Left renal pelvis (tissue), 4 donors: ENCODE data around the gene TXLNA. TPM values are rescaled to one million over a fixed set of nuclear protein-coding genes. Genes with fewer than 3 reads are reported as not detected.

ENCODE experiments used
- DNase-seq, 4 donors: peaks; one replicate each; pipeline ENCODE4 v3.0.0-alpha.2; 2013; ENCODE audit warnings: low read depth in 4 of 4, low spot score in 3 of 4
- polyA plus RNA-seq, 4 donors: library from polyadenylated mRNA; unstranded; fragments of 120-200 nt; gene quantifications; one replicate each; pipeline ENCODE4 v1.2.1, GENCODE V29; 2013; ENCODE audit not compliant: insufficient read length in 4 of 4

TXLNA gene
- polyA plus RNA-seq, 4 donors, result 45.2 to 46.7 (median 45.2) TPM

GRCh38 chr1:32208469-32208868 lies 29.0 kb downstream of the TXLNA start:
- no peak for DNase-seq

- no peak for DNase-seq
Measured at GRCh38 chr1:32208891-32209328, 29.4 kb downstream of the TXLNA start, which contains the start of gene DCDC2B. Gene DCDC2B (plus strand): TSS chr1:32209089. CDS start chr1:32209094, 5 bp downstream.

GRCh38 chr1:32215629-32216480 lies 36.4 kb downstream of the TXLNA start:
- DNase-seq, result no peak

- no peak for DNase-seq
Measured at GRCh38 chr1:32216566-32216965, 37.1 kb downstream of the TXLNA start.

DNA sequence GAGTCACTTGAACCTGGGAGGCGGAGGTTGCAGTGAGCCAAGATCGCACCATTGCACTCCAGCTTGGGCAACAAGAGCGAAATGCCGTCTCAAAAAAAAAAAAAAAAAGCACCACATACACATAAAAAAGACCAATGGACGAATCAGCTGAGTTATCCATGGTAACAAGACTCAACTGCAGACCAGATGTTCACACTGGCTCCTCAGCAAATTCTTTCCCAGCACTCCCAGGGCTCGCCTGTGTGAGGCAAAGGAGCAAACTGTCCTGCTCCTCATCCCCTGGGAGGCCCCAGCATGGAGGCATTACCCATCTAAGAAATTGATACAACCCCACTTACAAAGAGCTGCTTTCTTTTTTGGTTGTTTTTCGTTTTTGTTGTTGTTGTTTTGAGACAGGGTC lies 39.5 kb downstream of the TXLNA start:
- DNase-seq, result no peak

DNA sequence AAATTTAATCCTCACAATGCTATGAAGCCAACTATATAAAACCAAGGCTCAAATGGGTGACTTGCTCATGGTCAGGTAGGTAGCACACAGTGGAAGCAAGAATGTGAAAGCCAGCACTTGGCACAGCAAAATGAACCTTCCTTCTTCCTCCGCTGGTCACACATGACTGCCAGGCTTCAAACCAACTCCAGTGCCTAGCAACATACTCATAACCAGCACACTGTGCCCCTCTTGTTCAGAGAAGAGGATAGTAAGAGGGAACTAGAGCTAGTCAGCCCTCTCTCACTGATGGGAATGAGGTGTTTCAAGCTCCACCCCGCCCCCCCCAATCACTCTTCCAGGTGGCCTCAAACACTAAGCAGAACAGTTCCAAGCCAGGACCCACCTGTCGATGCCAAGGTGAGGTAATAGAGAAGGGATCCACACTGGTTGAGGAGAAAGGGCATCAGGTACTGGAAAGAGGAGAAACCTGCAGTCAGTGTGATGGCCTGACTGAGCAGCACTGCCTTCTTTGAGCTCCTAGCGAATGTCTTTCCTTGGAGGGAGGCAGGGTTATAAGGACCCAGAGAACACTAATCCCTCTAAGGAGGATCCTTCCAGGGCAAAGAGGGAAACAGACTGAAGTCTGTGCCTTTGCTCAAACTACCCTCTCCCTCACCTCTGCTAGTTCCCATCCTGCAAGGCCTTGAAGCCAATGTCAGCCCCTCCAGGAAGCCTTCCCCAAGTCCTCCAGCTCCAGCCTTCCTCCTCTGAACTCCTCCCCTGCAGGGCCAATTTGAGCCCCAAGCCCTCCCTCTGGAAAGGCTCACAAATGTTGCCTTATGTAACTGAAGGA lies 41.5 kb downstream of the TXLNA start:
- no peak for DNase-seq

- no peak for DNase-seq
Measured at GRCh38 chr1:32221581-32221979, 42.1 kb downstream of the TXLNA start.

DNA sequence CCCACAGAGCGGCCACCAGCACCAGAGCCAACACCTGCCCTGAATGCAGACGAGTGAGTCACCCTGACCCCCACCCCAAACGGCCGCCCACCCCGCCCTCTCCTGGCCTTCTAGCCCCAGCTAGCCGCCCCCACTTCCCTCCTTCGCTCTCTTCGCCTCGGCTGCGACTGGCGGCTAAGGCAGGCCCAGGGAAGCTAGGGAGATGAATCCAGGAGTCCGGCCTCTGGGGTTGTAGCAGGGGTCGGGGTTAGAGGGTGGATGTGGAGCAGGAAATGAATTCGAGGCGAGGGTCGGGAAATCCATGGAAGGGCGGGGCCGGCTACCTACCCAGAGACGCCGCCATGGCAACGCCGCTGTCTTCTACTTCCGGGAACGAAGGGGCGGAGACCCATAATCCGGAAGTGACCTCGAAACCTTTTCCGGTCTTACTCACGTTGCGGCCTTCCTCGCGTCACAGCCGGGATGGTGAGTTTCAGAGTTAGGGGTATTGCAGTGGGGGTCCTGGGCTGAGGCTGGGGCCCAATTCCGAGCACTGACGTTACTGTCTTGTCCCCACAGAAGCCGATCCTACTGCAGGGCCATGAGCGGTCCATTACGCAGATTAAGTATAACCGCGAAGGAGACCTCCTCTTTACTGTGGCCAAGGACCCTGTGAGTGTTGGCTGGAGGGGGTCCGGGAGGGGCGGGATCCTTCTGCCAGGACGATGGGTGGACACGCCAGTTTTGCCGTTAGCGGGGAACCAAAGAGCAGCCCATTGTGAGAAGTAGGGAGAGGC lies 42.7 kb downstream of the TXLNA start, which contains the start of the genes EIF3I and TMEM234:
EIF3I (plus strand) TSS at position 428 of the 776 bp plus-strand sequence; CDS start at position 463, 35 bp downstream.
TMEM234 (minus strand) TSS at position 374 of the 776 bp plus-strand sequence; CDS start at position 343, 31 bp downstream.
- peak in 3 of 4 donors; percentile 80 to 91 (median 90) for DNase-seq

DNA sequence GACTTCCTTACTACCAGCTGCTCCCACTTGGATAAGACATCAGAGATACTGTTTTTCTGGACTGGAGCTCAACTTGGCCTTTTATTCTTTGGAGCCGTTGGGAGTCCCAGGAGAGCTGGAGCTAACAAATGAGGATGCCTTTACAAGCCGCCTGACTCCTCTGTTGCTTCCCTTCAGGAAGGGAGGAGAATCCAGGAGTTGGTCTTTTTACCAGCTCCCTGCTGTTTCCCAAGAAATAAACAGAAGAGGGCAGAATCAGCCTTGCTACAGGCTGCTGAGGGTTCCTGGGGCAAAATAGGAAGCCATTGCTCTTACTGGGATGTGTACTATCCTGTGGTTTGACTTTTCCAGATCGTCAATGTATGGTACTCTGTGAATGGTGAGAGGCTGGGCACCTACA lies 44.2 kb downstream of the TXLNA start:
- DNase-seq, result no peak

DNA sequence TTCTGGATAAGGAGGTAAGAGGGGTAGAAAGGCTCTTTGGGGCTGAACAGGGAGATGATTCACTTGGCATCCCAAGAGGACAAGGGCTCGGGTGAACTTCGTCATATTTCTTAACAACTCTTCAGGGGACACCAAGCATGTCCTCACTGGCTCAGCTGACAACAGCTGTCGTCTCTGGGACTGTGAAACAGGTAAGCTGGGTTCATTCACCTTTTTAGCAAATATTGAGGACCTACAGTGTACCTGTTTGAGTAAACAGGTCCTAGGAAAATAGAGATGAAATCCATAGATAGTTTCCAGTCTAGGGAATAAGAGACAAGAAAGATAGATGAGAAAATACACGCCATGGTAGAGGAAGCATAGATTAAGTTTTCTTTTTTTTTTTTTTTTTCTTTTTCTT lies 44.8 kb downstream of the TXLNA start:
- DNase-seq, result no peak

DNA sequence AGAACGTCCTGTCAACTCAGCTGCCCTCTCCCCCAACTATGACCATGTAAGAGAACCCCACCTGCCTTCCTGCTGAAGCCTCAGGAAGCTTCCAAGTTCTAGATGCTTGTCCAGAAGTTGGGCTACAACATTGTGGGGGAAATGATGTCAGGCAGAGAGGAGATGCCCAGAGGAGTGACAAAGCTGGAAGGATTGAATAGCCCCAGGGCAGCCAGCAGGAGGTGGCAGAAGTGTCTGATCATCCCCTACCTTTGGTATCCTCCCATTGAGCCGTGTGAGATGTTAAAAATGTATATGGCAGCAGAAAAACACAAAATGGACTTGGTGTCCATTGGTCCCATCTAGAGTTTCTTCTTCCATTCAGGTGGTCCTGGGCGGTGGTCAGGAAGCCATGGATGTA lies 49.3 kb downstream of the TXLNA start:
- no peak for DNase-seq

GRCh38 chr1:32231843-32232432 lies 52.5 kb downstream of the TXLNA start:
- DNase-seq, result no peak

DNA sequence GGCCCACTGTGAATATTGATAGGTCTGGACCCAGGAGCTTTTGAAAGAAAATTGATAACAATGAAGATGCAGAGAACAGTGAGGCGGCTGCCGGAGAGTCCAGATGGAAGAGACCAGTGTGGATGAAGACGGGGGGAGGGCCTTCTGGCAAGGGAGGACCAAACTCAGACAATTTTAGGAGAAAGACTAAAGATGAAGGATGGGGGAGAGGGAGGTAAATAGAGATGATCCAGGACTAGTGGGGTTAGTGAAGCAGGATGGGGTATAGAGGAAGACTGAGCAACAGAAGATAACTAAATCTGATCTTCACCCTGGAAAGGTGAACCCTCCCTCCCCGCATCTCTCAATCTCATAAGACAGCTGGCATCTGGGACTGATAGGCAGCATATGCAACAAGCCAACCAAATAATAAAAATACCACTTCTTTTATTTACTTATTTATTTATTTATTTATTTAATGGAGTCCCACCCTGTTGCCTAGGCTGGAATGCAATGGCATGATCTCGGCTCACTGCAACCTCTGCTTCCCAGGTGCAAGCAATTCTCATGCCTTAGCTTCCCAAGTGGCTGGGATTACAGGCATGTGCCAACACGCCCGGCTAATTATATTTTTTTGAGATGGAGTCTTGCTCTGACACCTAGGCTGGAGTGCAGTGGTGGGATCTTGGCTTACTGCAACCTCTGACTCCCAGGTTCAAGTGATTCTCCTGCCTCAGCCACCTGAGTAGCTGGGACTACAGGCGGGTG lies 53.3 kb downstream of the TXLNA start:
- DNase-seq, result no peak

DNA sequence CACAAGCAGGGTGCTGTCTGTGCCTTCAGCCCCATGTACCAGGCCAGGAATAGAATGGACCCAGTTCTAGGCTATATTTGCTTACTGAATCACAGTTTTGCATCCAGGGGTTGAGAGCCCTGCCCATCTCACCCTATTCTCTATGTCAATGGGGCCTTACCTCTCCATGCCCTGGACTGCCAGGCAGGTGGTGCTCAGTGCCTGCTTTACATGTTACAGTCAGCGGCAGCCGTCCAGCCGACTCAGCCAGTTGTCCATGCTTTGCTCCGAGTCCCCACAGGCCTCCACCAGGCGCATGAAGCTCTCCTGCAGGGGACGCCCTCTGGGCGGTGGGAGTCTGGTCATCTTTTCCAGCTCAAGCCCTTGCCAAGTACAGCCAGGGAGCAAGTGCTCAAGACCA lies 55.3 kb downstream of the TXLNA start:
- DNase-seq, result no peak

- no peak for DNase-seq
Measured at GRCh38 chr1:32239337-32239736, 59.9 kb downstream of the TXLNA start.

DNA sequence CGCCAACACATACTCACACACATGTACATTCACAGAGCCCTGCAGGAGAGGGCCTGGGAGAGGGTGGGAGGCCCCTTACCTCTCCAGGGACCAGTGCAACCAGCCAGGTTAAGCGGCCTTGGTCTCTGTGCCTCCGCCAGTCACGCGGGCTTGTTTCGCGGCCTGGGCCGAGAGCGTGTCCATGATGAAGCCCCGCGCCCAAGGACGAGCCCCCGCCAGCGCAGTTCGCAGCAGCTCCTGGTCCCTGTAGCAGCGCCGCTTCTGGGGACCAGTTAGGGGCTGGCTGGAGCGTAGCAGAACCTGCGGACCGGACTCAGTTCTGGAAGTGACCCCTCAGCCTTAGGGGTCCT lies 60.3 kb downstream of the TXLNA start:
- DNase-seq, result no peak

DNA sequence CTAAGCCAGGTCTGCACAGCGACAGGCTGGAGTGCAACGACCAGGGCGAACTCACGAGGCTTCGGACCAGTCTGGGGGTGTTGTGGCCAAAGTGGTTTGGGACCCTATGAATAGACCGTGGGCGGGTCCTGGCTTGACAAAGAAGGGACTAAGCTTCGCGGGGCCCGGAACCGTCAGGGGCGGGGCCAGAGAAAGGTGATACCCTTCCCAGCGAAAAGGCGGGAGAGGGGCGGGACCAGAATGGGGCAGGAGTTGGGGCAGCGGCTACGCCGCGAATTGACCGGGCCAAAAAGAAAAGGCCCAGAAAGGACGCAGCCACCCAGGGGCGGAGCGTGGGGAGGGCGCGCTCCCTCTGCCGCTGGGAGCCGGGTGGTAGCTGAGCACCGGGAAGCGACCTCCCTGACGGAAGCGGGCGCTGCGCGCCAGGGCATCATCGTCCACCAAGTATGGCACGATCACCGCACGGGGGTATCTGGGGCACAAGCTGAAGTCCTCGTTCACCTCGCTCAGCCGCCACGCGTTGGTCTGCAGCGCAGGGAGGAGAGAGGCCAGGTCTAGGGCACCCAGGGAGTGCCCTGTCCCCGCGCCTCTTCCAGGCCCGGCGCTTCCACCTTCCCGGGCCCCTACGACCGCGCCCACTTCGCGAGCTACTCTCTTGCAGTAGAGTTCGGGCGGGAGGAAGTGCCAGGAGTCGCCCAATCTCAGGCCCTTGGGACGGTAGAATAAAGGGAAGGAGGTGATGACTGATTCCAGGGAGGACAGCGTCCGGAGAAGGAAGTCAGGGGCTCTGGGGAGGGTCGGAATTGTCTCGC lies 60.9 kb downstream of the TXLNA start:
- DNase-seq, result no peak

- no peak for DNase-seq
Measured at GRCh38 chr1:32241001-32241763, 61.7 kb downstream of the TXLNA start.
